ENCODE measurements around the gene BAG1.

The BAG1 gene

DNA sequence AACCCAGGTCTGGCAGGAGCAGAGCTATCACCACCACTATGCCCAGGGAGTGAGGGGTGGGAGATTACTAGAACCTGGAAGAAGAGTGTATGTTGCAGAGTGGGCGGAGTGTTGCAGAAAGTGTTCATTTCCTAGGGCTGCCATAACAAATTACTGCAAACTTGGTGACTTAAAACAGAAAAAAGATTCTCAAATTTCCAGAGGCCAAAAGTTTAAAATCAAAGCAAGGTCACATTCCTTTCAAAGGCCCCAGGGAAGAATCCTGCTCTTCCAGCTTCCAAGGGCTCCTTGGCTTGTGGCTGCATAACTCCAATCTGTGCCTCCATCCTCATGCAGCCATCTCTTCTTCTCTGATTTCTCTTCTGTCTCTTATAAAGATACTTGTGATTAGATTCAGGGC is 55.1 kb downstream of the BAG1 start:
- no peak for DNase-seq

- peak; percentile 25 for DNase-seq
Measured at GRCh38 chr9:33202552-33203201, 61.8 kb downstream of the BAG1 start.
